ENCODE results near the gene CTIF. TPM values are rescaled to one million over a fixed set of nuclear protein-coding genes. Genes with fewer than 3 reads are reported as not detected.

CTIF gene
- polyA plus RNA-seq, 1 of the 3 experiments (the other 2 are of a cell fraction), result 47.2 TPM

- TF ChIP-seq TAF1 (IDR thresholded peaks at IDR 0.05; ENCODE audit: borderline replicate concordance, low read depth, low read length) (no peak), FOSL2 (IDR thresholded peaks at IDR 0.05; ENCODE audit: borderline replicate concordance, low read depth) (peak; percentile 69; the same call in 1 of the 2 replicates), GATA2 (CRISPR knock-in tag; IDR thresholded peaks at IDR 0.05) (peak; percentile 82), YY1 (IDR thresholded peaks at IDR 0.05; ENCODE audit: low read depth) (no peak), RCOR1 (IDR thresholded peaks at IDR 0.05; ENCODE audit: low read length) (no peak), GABPA (IDR thresholded peaks at IDR 0.05; ENCODE audit: low read depth) (no peak), TCF12 (IDR thresholded peaks at IDR 0.05) (peak; percentile 92), ZBTB33 (IDR thresholded peaks at IDR 0.05; ENCODE audit: borderline replicate concordance, low read depth) (0 out of 2 replicates have a peak, but pooled peaks have one; percentile 40), EZH2phosphoT487 (IDR thresholded peaks at IDR 0.05; ENCODE audit: borderline replicate concordance, low read depth) (no peak), NFIC (IDR thresholded peaks at IDR 0.05; ENCODE audit: borderline replicate concordance) (peak; percentile 91), JUND (IDR thresholded peaks at IDR 0.05) (peak; percentile 88), RAD21 (IDR thresholded peaks at IDR 0.05; ENCODE audit: low read length) (no peak)
Measured at GRCh38 chr18:48660346-48661228, 121.8 kb downstream of the CTIF start (continued).

- peak overlapping the region; percentile 28 to 64; a peak in 3 of 4 replicates for H3K27ac ChIP-seq (ENCODE audit: low read depth in 2 of 2, low read length in 1 of 2)
- H4K20me1 ChIP-seq (ENCODE audit: insufficient read depth), result peaks cover 44% of the 10 kb centered on the region; the same call in 1 of the 2 replicates
- DNase-seq, result peak; percentile 60
- H3K4me2 ChIP-seq, result no peak overlapping the region
- TF ChIP-seq EZH2phosphoT487 (IDR thresholded peaks at IDR 0.05; ENCODE audit: borderline replicate concordance, low read depth) (no peak), RXRA (IDR thresholded peaks at IDR 0.05; ENCODE audit: borderline replicate concordance, low read depth) (no peak), POLR2AphosphoS5 (IDR thresholded peaks at IDR 0.05; ENCODE audit: low read depth, low read length) (no peak), TCF12 (IDR thresholded peaks at IDR 0.05) (no peak), CHD2 (IDR thresholded peaks at IDR 0.05; ENCODE audit: low read length, partially characterized antibody) (no peak), MAX (IDR thresholded peaks at IDR 0.05; ENCODE audit: low read depth) (no peak), GABPA (IDR thresholded peaks at IDR 0.05; ENCODE audit: low read depth) (no peak), TAF1 (IDR thresholded peaks at IDR 0.05; ENCODE audit: borderline replicate concordance, low read depth, low read length) (no peak), CTCF (IDR thresholded peaks at IDR 0.05) (no peak), RCOR1 (IDR thresholded peaks at IDR 0.05; ENCODE audit: low read length) (no peak), PBX3 (IDR thresholded peaks at IDR 0.05) (no peak)
- H3K79me2 ChIP-seq (ENCODE audit: insufficient read depth), result peaks cover 86% of the 10 kb centered on the region
- no peaks in the 10 kb centered on the region for H3K9me2 ChIP-seq
- ChIA-PET POLR2A (no interaction called here), CTCF (interaction anchor here (0.6 to 12.2 kb wide), 4 partner anchors 56 to 703 kb away, joined by 3 to 174 read pairs (median 4); no protein-coding TSS in a partner anchor)
- H3K4me1 ChIP-seq (ENCODE audit: control insufficient read depth in 1 of 2, insufficient read depth in 2 of 2, low read depth in 1 of 2, low read length in 1 of 2), result peaks cover 29 to 36% of the 10 kb centered on the region in 2 experiments
- no peak overlapping the region for H2AFZ ChIP-seq (ENCODE audit: low read depth)
- no peak overlapping the region for H3K9ac ChIP-seq
- no peak overlapping the region for H3K4me3 ChIP-seq (ENCODE audit: low read depth in 2 of 2, low read length in 1 of 2)
- H3F3A ChIP-seq (replicated peaks; ENCODE audit: insufficient read depth), result peaks cover 21% of the 10 kb centered on the region
- no peaks in the 10 kb centered on the region for H3K27me3 ChIP-seq (ENCODE audit: insufficient read depth)
- H3K9me3 ChIP-seq, result no peaks in the 10 kb centered on the region
- H3K36me3 ChIP-seq (replicated peaks in 1 of 2; ENCODE audit: control insufficient read depth in 1 of 2, insufficient read depth in 2 of 2, low read length in 1 of 2), result peaks cover 12 to 13% of the 10 kb centered on the region in 2 experiments
- WGBS (ENCODE audit: low lambda C conversion rate), result 50% methylated on average over 7 of the region's 7 CpGs
Measured at GRCh38 chr18:48661421-48661820, 122.6 kb downstream of the CTIF start.

Measured in SK-N-SH (cell line).